GM21360 (cell line): Measurements from ENCODE around the gene TIGD6.
"Not testable (repeated sequence)": the region's sequence is repeated elsewhere in the genome, so short reads cannot be mapped to it uniquely, and the experiment has no call there.

Experiments
- ATAC-seq: cut with Tn5 transposase; IDR thresholded peaks from one replicate; pipeline ENCODE4 v1.9.1; 2021; ENCODE audit warnings: mild to moderate bottlenecking, moderate library complexity; ENCODE audit not compliant: unreplicated experiment

TIGD6 gene

GRCh38 chr5:149943177-149943949, 57.1 kb downstream of the TIGD6 start:
- ATAC-seq, result not testable (repeated sequence)
